MCF 10A (cell line): ENCODE results near the gene CYTH3. TPM values are rescaled to one million over a fixed set of nuclear protein-coding genes. Genes with fewer than 3 reads are reported as not detected.
A peak's percentile ranks its signal among the peaks of the same experiment; 100 is the strongest.

ENCODE experiments used
- BruUV-seq: library from RNA; stranded (reverse); fragments of 400-500 nt; replicated peaks from 2 replicates; lab custom pipeline; 2021; lab: Mats Ljungman, UMichigan
- CTCF ChIA-PET: fragments of 300-600 bp; sonication (Branson Sonifier 250); formaldehyde crosslinking; extraction: SDS; loops from one replicate; lab custom pipeline; 2021; ENCODE audit warnings: antibody characterized with exemption, inconsistent platforms; lab: Yijun Ruan, JAX
- POLR2A ChIA-PET: fragments of 300-600, 350-650 bp; sonication (Branson Sonifier 250); formaldehyde crosslinking; extraction: SDS; loops from one replicate; lab custom pipeline; 2020; ENCODE audit warnings: antibody characterized with exemption, inconsistent platforms; lab: Yijun Ruan, JAX
- DNase-seq: peaks from one replicate; pipeline ENCODE4 v3.0.0-alpha.2; 2018; ENCODE audit not compliant: unreplicated experiment
- H3K27ac Mint-ChIP-seq: one replicate; pipeline ENCODE4 v1.8.0; 2022; ENCODE audit warnings: mild to moderate bottlenecking, low read depth, mixed read lengths; ENCODE audit not compliant: unreplicated experiment
- H3K27me3 Mint-ChIP-seq: one replicate; pipeline ENCODE4 v1.8.0; 2022; ENCODE audit warnings: mixed read lengths; ENCODE audit not compliant: insufficient read depth, unreplicated experiment
- H3K36me3 Mint-ChIP-seq: one replicate; pipeline ENCODE4 v1.8.0; 2022; ENCODE audit warnings: mild to moderate bottlenecking, moderate library complexity, mixed read lengths; ENCODE audit not compliant: insufficient read depth, unreplicated experiment
- H3K4me1 Mint-ChIP-seq: one replicate; pipeline ENCODE4 v1.8.0; 2022; ENCODE audit warnings: mixed read lengths; ENCODE audit not compliant: insufficient read depth, unreplicated experiment
- H3K4me3 Mint-ChIP-seq: one replicate; pipeline ENCODE4 v1.8.0; 2022; ENCODE audit warnings: mild to moderate bottlenecking, moderate library complexity, mixed read lengths; ENCODE audit not compliant: unreplicated experiment
- H3K9me3 Mint-ChIP-seq: one replicate; pipeline ENCODE4 v1.8.0; 2022; ENCODE audit warnings: mixed read lengths; ENCODE audit not compliant: unreplicated experiment
- CTCF ChIP-seq: fragments of 200-600 bp; IDR thresholded peaks from one replicate; pipeline ENCODE4 v1.8.0; 2022; ENCODE audit warnings: antibody characterized with exemption, mild to moderate bottlenecking; ENCODE audit not compliant: unreplicated experiment
- intact Hi-C: fragments of 100-400 bp; cut with micrococcal nuclease; formaldehyde crosslinking; loops from 2 replicates; pipeline ENCODE4 v1.14.1; 2022
- total RNA-seq: library from RNA; stranded (reverse); gene quantifications from 2 replicates; pipeline ENCODE4 v1.2.3, GENCODE V29; 2022

CYTH3 gene
- total RNA-seq, 1 experiment from 2014 or later = 23.5 TPM

GRCh38 chr7:6316226-6316625 lies 43.8 kb upstream of the CYTH3 start:
- Mint-ChIP-seq H3K27ac (no peak overlapping the region), H3K4me3 (no peak overlapping the region), H3K9me3 (no peaks in the 10 kb centered on the region), H3K27me3 (no peaks in the 10 kb centered on the region), H3K4me1 (no peaks in the 10 kb centered on the region), H3K36me3 (no peaks in the 10 kb centered on the region)
- no peak for DNase-seq
- TF ChIP-seq CTCF = no peak
- no TSS peak for BruUV-seq
- POLR2A ChIA-PET = interaction anchor here (1.1 kb wide), 1 partner anchor 8 kb away, joined by 4 read pairs; no protein-coding TSS in a partner anchor
- CTCF ChIA-PET = interaction anchor here (0.6 kb wide), 1 partner anchor 263 kb away, joined by 3 read pairs; no protein-coding TSS in a partner anchor
- intact Hi-C loops = no loop called here

- H3K36me3 Mint-ChIP-seq = no peaks in the 10 kb centered on the region
- BruUV-seq = no TSS peak
- H3K9me3 Mint-ChIP-seq = no peaks in the 10 kb centered on the region
- H3K4me1 Mint-ChIP-seq = no peaks in the 10 kb centered on the region
- TF ChIP-seq CTCF = no peak
- no peak overlapping the region for H3K4me3 Mint-ChIP-seq
- CTCF ChIA-PET = interaction anchor here (0.6 kb wide), 1 partner anchor 263 kb away, joined by 3 read pairs; no protein-coding TSS in a partner anchor
- intact Hi-C loops = no loop called here
- H3K27ac Mint-ChIP-seq = no peak overlapping the region
- no peaks in the 10 kb centered on the region for H3K27me3 Mint-ChIP-seq
- POLR2A ChIA-PET = interaction anchor here (1.1 kb wide), 1 partner anchor 8 kb away, joined by 4 read pairs; no protein-coding TSS in a partner anchor
- DNase-seq = no peak
Measured at GRCh38 chr7:6315746-6316145, 43.3 kb upstream of the CYTH3 start.

GRCh38 chr7:6310271-6310993 lies 38.0 kb upstream of the CYTH3 start:
- POLR2A ChIA-PET = no interaction called here
- TF ChIP-seq CTCF = no peak

GRCh38 chr7:6307762-6308161 lies 35.3 kb upstream of the CYTH3 start:
- no peak for TF ChIP-seq CTCF
- no peaks in the 10 kb centered on the region for H3K9me3 Mint-ChIP-seq
- intact Hi-C loops = no loop called here
- H3K27ac Mint-ChIP-seq = peak overlapping the region; percentile 29
- ChIA-PET POLR2A (interaction anchor here (0.6 to 1.0 kb wide), 2 partner anchors 10 to 110 kb away, joined by 3 to 4 read pairs; no protein-coding TSS in a partner anchor), CTCF (interaction anchor here (0.5 kb wide), 1 partner anchor 151 kb away, joined by 3 read pairs; no protein-coding TSS in a partner anchor)
- no peaks in the 10 kb centered on the region for H3K36me3 Mint-ChIP-seq
- no TSS peak for BruUV-seq
- H3K4me3 Mint-ChIP-seq = no peak overlapping the region
- peaks cover 7% of the 10 kb centered on the region for H3K4me1 Mint-ChIP-seq
- DNase-seq = no peak
- no peaks in the 10 kb centered on the region for H3K27me3 Mint-ChIP-seq

More at GRCh38 chr7:6310271-6310993, 38.0 kb upstream of the CYTH3 start:
- Mint-ChIP-seq H3K36me3 (no peaks in the 10 kb centered on the region), H3K4me3 (no peak overlapping the region), H3K4me1 (peaks cover 7% of the 10 kb centered on the region), H3K27me3 (no peaks in the 10 kb centered on the region), H3K27ac (no peak overlapping the region), H3K9me3 (no peaks in the 10 kb centered on the region)
- intact Hi-C loops = no loop called here
- no TSS peak for BruUV-seq
- no peak for DNase-seq
- CTCF ChIA-PET = interaction anchor here (0.6 to 0.9 kb wide), 2 partner anchors 12 to 169 kb away, joined by 3 to 5 read pairs; no protein-coding TSS in a partner anchor
